Stimulated activated CD4-positive, alpha-beta T cell treated with anti-CD3 and anti-CD28 coated beads, TNF-alpha, amount 100 ng/mL, for 1 hour (primary cell): ENCODE results near the gene ERICH4.
"Not testable (repeated sequence)": the region's sequence is repeated elsewhere in the genome, so short reads cannot be mapped to it uniquely, and the experiment has no call there.

Experiments used
- DNase-seq, 3 donors: peaks; one replicate each; pipeline ENCODE4 v3.0.0-alpha.2; 2020; ENCODE audit warnings: low read depth in 3 of 3, low spot score in 1 of 3

ERICH4 gene

DNA sequence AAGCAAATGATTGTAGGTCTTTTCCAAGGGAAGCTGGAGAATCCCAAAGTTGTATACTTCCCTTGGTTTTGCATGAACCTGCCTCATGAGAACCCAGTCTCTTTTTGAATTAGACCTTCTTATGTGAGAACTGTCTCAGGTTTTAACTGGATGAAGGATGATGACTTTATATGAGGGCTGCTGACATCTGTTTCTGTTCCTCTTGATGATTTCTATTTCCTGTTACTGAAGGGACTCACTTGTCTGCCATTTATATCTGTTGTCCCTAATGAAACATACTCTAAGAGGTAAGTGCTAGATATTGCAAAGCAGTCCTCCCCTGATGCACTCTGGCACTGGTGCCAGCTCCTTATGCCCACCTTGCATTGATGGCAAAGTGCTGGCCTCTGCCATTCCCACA is 33.6 kb downstream of the ERICH4 start:
- no peak for DNase-seq

DNA sequence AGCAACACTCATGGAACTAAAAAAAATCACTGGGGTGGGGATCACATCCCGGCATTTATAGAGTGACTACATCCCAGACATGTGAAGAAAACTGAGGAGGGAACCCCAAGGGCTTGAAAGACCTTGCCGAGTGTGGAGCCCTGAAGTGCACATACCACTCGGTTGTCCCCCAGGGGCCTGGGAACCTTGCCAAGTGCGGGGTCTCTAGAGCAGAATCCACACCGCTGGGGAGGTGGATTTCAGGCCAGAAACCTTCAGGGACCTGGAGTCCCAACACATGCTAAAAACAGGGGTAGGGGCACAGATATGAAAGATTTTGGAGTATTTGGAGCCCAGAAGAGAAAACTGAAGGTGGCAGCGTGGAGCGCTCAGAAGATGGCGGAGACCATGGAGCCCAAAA is 35.2 kb downstream of the ERICH4 start:
- no peak for DNase-seq

DNA sequence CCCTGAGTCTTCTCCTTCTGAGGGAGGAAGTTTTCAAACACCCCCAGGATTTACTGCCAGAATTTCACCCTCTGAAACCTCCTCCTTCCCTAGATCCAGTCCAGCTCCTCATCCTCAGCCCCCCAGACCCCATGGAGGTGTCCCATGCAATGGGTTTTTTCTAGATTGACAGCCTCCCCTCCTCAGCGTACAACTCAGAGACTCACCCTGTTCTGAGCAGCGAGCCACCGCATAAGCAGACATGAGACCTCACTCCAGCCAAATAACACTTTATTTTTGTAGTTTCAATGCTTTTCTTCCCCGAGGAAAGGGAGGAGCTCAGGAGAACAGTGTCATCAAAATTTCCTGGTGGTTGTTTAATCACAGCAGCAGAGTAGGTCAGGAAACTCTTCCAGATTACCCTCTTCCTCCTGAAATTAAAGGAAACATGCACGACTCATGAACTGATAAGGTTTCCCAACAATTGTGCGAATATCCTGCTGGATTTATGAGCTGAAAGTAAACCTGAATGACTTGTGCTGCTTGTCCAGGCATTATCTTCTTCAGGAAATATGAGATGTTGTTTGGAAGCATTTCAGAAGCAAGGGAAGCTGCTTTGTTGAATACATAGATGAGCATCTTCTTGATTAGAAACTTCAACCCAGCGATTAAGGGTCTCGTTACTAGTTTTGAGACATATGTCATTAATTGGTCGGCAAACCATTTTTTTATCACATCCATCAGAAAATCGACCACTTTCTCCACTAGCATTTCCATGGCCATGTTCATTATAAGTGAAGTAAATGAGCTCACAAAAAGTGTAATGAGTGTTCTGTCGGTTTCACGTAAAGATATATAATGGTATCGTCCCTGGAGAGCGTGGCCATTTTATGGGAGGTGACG is 36.2 kb downstream of the ERICH4 start:
- DNase-seq = no peak

DNA sequence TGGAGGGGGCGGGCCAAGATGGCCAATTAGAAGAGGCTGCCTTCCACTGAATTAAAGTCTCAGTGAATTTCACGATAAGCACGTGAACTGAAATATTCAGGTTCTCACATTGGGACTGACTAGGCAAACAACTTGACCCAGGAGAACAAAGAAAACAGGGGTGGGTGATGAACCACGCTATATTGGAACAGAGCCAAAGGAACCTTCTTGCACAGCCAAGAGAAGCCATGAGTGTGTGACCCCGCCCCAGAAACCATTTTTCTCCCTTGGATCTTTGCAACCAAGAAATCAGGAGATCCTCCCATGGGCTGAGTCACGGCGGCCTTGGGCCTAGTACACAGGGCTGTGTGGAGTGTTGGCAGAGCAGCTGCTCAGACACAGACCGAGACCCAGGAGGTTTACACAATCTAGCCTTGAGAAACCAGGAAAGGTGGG is 36.8 kb downstream of the ERICH4 start:
- no peak for DNase-seq

DNA sequence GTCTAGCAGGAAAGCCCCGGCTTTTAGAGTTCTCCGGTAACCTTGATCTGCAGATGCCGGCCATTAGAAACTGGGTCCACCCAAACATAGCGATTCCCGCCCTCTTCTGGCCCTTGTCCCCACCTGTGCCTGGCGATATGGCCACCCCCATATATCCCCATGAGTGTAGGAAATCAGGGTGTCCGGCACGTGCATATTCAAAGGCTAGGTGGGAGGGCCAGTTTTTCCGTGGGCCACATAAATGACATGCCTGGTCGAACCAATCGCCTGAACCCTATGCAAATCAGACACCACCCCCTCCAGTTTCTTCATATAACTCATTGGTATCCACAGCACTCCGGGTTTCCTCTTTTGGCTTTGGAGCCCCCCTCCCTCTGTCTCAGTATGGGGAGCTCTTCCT is 37.4 kb downstream of the ERICH4 start:
- no peak for DNase-seq

DNA sequence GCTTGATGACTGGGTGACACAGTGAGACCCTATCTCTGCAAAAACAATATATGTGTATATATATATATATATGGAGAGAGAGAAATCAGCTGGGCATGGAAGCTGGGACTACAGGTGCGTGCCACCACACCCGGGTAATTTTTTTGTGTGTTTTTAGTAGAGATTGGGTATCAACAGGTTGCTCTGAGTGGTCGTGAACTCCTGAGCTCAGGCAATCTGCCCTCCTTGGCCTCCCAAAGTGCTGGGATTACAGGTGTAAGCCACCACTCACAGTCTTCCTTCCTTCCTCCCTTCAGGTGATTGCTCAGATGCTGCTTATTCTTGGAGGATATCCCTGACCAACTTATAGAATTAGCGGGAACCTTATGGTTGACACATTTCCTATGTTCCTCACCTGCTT is 41.9 kb downstream of the ERICH4 start:
- DNase-seq = no peak

DNA sequence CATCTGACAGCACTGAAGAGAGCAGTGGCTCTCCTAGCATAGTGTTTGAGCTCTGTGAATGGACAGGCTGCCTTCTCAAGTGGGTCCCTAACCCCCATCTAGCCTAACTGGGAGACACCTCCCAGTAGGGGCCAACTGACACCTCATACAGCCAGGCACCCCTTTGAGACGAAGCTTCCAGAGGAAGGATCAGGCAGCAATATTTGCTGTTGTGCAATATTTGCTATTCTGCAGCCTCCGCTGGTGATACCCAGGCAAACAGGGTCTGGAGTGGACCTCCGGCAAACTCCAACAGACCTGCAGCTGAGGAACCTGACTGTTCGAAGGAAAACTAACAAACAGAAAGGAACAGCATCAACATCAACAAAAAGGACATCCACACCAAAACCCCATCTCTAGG is 44.0 kb downstream of the ERICH4 start:
- DNase-seq = not testable (repeated sequence)

DNA sequence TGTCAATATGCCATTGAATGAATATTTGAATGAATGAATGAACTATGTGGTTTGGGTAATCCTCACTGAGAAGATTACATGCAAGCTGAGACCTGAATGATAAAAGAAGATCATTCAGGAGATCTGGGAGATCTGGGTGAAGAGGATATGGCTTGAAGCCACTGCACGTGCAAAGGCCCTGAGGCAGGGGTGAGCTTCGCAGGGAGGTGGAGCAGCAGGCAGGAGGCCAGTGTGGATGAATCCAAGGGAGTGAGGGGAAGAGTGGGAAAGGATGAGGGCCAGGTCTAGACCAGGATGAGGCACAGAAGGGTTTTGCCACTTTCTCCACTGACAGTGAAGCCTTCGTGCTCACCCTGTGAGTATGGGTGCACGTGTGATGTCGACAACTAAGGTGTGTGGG is 49.9 kb downstream of the ERICH4 start:
- DNase-seq = no peak
